ENCODE measurements around the gene PHLDB2.

Gene PHLDB2

GRCh38 chr3:112012205-112012992, 153.3 kb downstream of the PHLDB2 start:
- Histone ChIP-seq H3K4me3 (ENCODE audit: low read length) (no peak overlapping the region), H3K9me3 (ENCODE audit: control insufficient read depth, insufficient read depth, low read length) (no peaks in the 10 kb centered on the region), H3K27ac (ENCODE audit: low read length) (no peak overlapping the region), H3K4me1 (ENCODE audit: control insufficient read depth, insufficient read depth, low read length) (no peaks in the 10 kb centered on the region), H3K27me3 (ENCODE audit: control insufficient read depth, insufficient read depth, low read length) (no peaks in the 10 kb centered on the region), H3K36me3 (ENCODE audit: control insufficient read depth, insufficient read depth, low read length) (no peaks in the 10 kb centered on the region)
- WGBS (ENCODE audit: insufficient coverage, insufficient read length), result no CpG with 5 or more reads among the region's 6 CpGs
- no peak for DNase-seq (ENCODE audit: low read depth, low spot score)

GRCh38 chr3:112013058-112013783, 154.2 kb downstream of the PHLDB2 start:
- no peaks in the 10 kb centered on the region for H3K9me3 ChIP-seq (ENCODE audit: control insufficient read depth, insufficient read depth, low read length)
- no peaks in the 10 kb centered on the region for H3K4me1 ChIP-seq (ENCODE audit: control insufficient read depth, insufficient read depth, low read length)
- no CpG with 5 or more reads among the region's 19 CpGs for WGBS (ENCODE audit: insufficient coverage, insufficient read length)
- DNase-seq (ENCODE audit: low read depth, low spot score), result no peak
- no peak overlapping the region for H3K27ac ChIP-seq (ENCODE audit: low read length)
- H3K4me3 ChIP-seq (ENCODE audit: low read length), result no peak overlapping the region
- H3K36me3 ChIP-seq (ENCODE audit: control insufficient read depth, insufficient read depth, low read length), result no peaks in the 10 kb centered on the region
- no peaks in the 10 kb centered on the region for H3K27me3 ChIP-seq (ENCODE audit: control insufficient read depth, insufficient read depth, low read length)

GRCh38 chr3:112013784-112014143, 154.7 kb downstream of the PHLDB2 start:
- no CpG with 5 or more reads among the region's 5 CpGs for WGBS (ENCODE audit: insufficient coverage, insufficient read length)

GRCh38 chr3:112017091-112017490, 158.0 kb downstream of the PHLDB2 start:
- Histone ChIP-seq H3K36me3 (ENCODE audit: control insufficient read depth, insufficient read depth, low read length) (no peaks in the 10 kb centered on the region), H3K4me3 (ENCODE audit: low read length) (no peak overlapping the region), H3K4me1 (ENCODE audit: control insufficient read depth, insufficient read depth, low read length) (no peaks in the 10 kb centered on the region), H3K9me3 (ENCODE audit: control insufficient read depth, insufficient read depth, low read length) (no peaks in the 10 kb centered on the region), H3K27me3 (ENCODE audit: control insufficient read depth, insufficient read depth, low read length) (no peaks in the 10 kb centered on the region), H3K27ac (ENCODE audit: low read length) (no peak overlapping the region)
- no peak for DNase-seq (ENCODE audit: low read depth, low spot score)

More at GRCh38 chr3:112013784-112014143, 154.7 kb downstream of the PHLDB2 start:
- H3K36me3 ChIP-seq (ENCODE audit: control insufficient read depth, insufficient read depth, low read length), result no peaks in the 10 kb centered on the region
- H3K9me3 ChIP-seq (ENCODE audit: control insufficient read depth, insufficient read depth, low read length), result no peaks in the 10 kb centered on the region
- no peaks in the 10 kb centered on the region for H3K4me1 ChIP-seq (ENCODE audit: control insufficient read depth, insufficient read depth, low read length)
- DNase-seq (ENCODE audit: low read depth, low spot score), result no peak
- no peak overlapping the region for H3K27ac ChIP-seq (ENCODE audit: low read length)
- no peaks in the 10 kb centered on the region for H3K27me3 ChIP-seq (ENCODE audit: control insufficient read depth, insufficient read depth, low read length)
- no peak overlapping the region for H3K4me3 ChIP-seq (ENCODE audit: low read length)

GRCh38 chr3:112018712-112019111, 159.6 kb downstream of the PHLDB2 start:
- Histone ChIP-seq H3K9me3 (ENCODE audit: control insufficient read depth, insufficient read depth, low read length) (no peaks in the 10 kb centered on the region), H3K4me1 (ENCODE audit: control insufficient read depth, insufficient read depth, low read length) (no peaks in the 10 kb centered on the region), H3K4me3 (ENCODE audit: low read length) (no peak overlapping the region), H3K27me3 (ENCODE audit: control insufficient read depth, insufficient read depth, low read length) (no peaks in the 10 kb centered on the region), H3K36me3 (ENCODE audit: control insufficient read depth, insufficient read depth, low read length) (no peaks in the 10 kb centered on the region), H3K27ac (ENCODE audit: low read length) (no peak overlapping the region)
- no peak for DNase-seq (ENCODE audit: low read depth, low spot score)
- WGBS (ENCODE audit: insufficient coverage, insufficient read length), result no CpG with 5 or more reads among the region's 4 CpGs

GRCh38 chr3:112019716-112020115, 160.7 kb downstream of the PHLDB2 start:
- Histone ChIP-seq H3K9me3 (ENCODE audit: control insufficient read depth, insufficient read depth, low read length) (no peaks in the 10 kb centered on the region), H3K36me3 (ENCODE audit: control insufficient read depth, insufficient read depth, low read length) (no peaks in the 10 kb centered on the region), H3K27me3 (ENCODE audit: control insufficient read depth, insufficient read depth, low read length) (no peaks in the 10 kb centered on the region), H3K4me3 (ENCODE audit: low read length) (no peak overlapping the region), H3K27ac (ENCODE audit: low read length) (no peak overlapping the region), H3K4me1 (ENCODE audit: control insufficient read depth, insufficient read depth, low read length) (no peaks in the 10 kb centered on the region)
- no CpG with 5 or more reads among the region's 1 CpG for WGBS (ENCODE audit: insufficient coverage, insufficient read length)
- no peak for DNase-seq (ENCODE audit: low read depth, low spot score)

- no CpG with 5 or more reads among the region's 1 CpG for WGBS (ENCODE audit: insufficient coverage, insufficient read length)
- no peaks in the 10 kb centered on the region for H3K4me1 ChIP-seq (ENCODE audit: control insufficient read depth, insufficient read depth, low read length)
- H3K36me3 ChIP-seq (ENCODE audit: control insufficient read depth, insufficient read depth, low read length), result no peaks in the 10 kb centered on the region
- no peaks in the 10 kb centered on the region for H3K9me3 ChIP-seq (ENCODE audit: control insufficient read depth, insufficient read depth, low read length)
- DNase-seq (ENCODE audit: low read depth, low spot score), result no peak
- no peak overlapping the region for H3K27ac ChIP-seq (ENCODE audit: low read length)
- no peak overlapping the region for H3K4me3 ChIP-seq (ENCODE audit: low read length)
- H3K27me3 ChIP-seq (ENCODE audit: control insufficient read depth, insufficient read depth, low read length), result no peaks in the 10 kb centered on the region
These were observed 161.6 kb downstream of the PHLDB2 start for GRCh38 chr3:112020674-112021085.
